Activated CD4-positive, alpha-beta T cell treated with anti-CD3 and anti-CD28 coated beads, Interleukin-2, amount 10 ng/mL, durations not matched to agents 7 days and 5 days (primary cell): ENCODE measurements around the gene PTTG1. TPM values are rescaled to one million over a fixed set of nuclear protein-coding genes. Genes with fewer than 3 reads are reported as not detected.
"Not testable (repeated sequence)": the region's sequence is repeated elsewhere in the genome, so short reads cannot be mapped to it uniquely, and the experiment has no call there.

Experiments used
- CTCF ChIA-PET: fragments of 350-600 bp; sonication (Branson Sonifier 250); formaldehyde crosslinking; loops from one replicate; lab custom pipeline; 2021; ENCODE audit warnings: antibody characterized with exemption; lab: Charles Lee
- POLR2A ChIA-PET: fragments of 350-600 bp; sonication (Branson Sonifier 250); formaldehyde crosslinking; loops from one replicate; lab custom pipeline; 2021; ENCODE audit warnings: antibody characterized with exemption; lab: Charles Lee
- DNase-seq: peaks from one replicate; pipeline ENCODE4 v3.0.0-alpha.2; 2020
- H3K27ac Mint-ChIP-seq: one replicate; pipeline ENCODE4 v1.8.0; 2021; ENCODE audit warnings: mild to moderate bottlenecking, moderate library complexity, mixed read lengths
- H3K27me3 Mint-ChIP-seq: one replicate; pipeline ENCODE4 v1.8.0; 2021; ENCODE audit warnings: mixed read lengths
- H3K36me3 Mint-ChIP-seq: one replicate; pipeline ENCODE4 v1.8.0; 2021; ENCODE audit warnings: low read depth, mixed read lengths
- H3K4me1 Mint-ChIP-seq: one replicate; pipeline ENCODE4 v1.8.0; 2021; ENCODE audit warnings: mixed read lengths
- H3K4me3 Mint-ChIP-seq: one replicate; pipeline ENCODE4 v1.8.0; 2021; ENCODE audit warnings: mild to moderate bottlenecking, moderate library complexity, mixed read lengths
- H3K9me3 Mint-ChIP-seq: one replicate; pipeline ENCODE4 v1.8.0; 2021; ENCODE audit warnings: mixed read lengths
- total RNA-seq, 2 experiments: library from RNA; stranded (reverse); gene quantifications; one replicate each; pipeline ENCODE4 v1.2.3, GENCODE V29; 2021

PTTG1 gene
- total RNA-seq, 2 experiments from 2014 or later, result 160 to 189 TPM

DNA sequence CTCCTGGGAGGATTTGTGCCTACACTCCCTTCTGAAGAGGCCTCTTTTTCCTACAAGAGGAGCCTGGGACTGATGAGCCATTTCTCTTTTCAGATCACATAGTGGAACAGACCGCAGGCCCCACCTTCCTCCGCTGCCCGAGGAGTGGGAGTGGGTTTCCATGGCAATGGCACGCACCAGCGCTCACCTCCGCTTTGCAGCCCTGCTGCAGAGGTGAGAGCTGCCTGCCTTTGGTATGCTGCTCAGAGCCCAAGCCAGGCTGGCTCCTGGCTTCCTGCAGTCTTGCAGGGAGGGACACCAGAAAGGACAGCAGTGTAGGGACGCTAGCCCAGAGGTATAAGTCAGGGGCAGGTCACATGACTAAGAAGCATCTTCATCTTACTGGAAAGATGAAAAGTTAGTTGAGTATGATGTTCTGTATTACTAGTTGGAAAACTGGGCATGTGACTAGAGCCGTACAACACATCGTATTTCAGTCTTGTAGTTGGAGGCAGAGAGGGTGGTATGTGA is 12.4 kb downstream of the PTTG1 start:
- Mint-ChIP-seq H3K4me3 (no peak overlapping the region), H3K9me3 (no peaks in the 10 kb centered on the region), H3K27ac (no peak overlapping the region), H3K27me3 (peaks cover 5% of the 10 kb centered on the region), H3K36me3 (peaks cover 7% of the 10 kb centered on the region), H3K4me1 (peaks cover 12% of the 10 kb centered on the region)
- POLR2A ChIA-PET, result no interaction called here
- CTCF ChIA-PET, result interaction anchor here (1.1 kb wide), 1 partner anchor 27 kb away, joined by 3 read pairs; no protein-coding TSS in a partner anchor
- no peak for DNase-seq

GRCh38 chr5:160435532-160435931 is 13.9 kb downstream of the PTTG1 start:
- no peak for DNase-seq
- peaks cover 5% of the 10 kb centered on the region for H3K27me3 Mint-ChIP-seq
- H3K27ac Mint-ChIP-seq, result no peak overlapping the region
- ChIA-PET POLR2A (no interaction called here), CTCF (interaction anchor here (0.6 kb wide), 2 partner anchors 190 to 290 kb away, joined by 3 read pairs; no protein-coding TSS in a partner anchor)
- no peaks in the 10 kb centered on the region for H3K36me3 Mint-ChIP-seq
- no peaks in the 10 kb centered on the region for H3K9me3 Mint-ChIP-seq
- H3K4me3 Mint-ChIP-seq, result no peak overlapping the region
- peaks cover 20% of the 10 kb centered on the region for H3K4me1 Mint-ChIP-seq

DNA sequence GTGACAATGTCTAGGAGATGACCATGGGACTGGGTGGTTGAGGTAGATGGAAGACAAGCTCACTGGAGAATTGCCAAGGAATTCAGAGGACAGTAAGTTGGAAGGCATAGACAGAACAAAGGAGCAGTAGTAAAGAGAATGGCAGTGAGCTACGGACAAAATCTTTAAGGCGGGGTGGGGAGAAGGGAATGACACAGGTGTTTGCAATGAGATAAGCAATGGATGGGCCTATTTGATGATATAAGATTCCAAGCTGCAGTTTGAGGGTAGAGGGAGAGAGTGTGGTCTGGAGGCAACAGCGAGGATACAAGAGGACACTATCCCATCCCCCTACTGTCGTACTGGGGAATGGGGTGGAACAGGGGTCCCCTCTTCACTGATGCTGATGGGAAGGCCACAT is 14.4 kb downstream of the PTTG1 start:
- ChIA-PET CTCF (interaction anchor here (0.6 kb wide), 2 partner anchors 191 to 290 kb away, joined by 3 read pairs; no protein-coding TSS in a partner anchor), POLR2A (no interaction called here)
- H3K4me1 Mint-ChIP-seq, result peaks cover 24% of the 10 kb centered on the region

DNA sequence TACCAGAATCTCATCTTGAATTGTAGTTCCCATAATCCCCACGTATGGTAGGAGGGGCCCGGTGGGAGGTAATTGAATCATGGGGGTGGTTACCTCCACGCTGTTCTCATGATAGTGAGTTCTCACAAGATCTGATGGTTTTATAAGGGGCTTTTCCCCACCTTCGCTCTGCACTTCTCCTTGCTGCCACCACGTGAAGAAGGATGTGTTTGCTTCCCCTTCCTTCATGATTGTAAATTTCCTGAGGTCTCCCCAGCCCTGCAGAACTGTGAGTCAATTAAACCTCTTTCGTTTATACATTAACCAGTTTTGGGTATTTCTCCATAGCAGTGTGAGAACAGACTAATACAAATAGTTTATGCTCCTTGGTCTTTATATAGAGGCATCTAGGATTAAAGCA is 15.0 kb downstream of the PTTG1 start:
- H3K4me3 Mint-ChIP-seq, POLR2A ChIA-PET, H3K9me3 Mint-ChIP-seq, H3K27ac Mint-ChIP-seq, DNase-seq, H3K36me3 Mint-ChIP-seq, CTCF ChIA-PET, H3K27me3 Mint-ChIP-seq: not testable (repeated sequence)
- peaks cover 31% of the 10 kb centered on the region for H3K4me1 Mint-ChIP-seq

More for the DNA sequence above, 14.4 kb downstream of the PTTG1 start:
- no peak overlapping the region for H3K4me3 Mint-ChIP-seq
- peaks cover 5% of the 10 kb centered on the region for H3K27me3 Mint-ChIP-seq
- no peaks in the 10 kb centered on the region for H3K36me3 Mint-ChIP-seq
- H3K27ac Mint-ChIP-seq, result no peak overlapping the region
- H3K9me3 Mint-ChIP-seq, result no peaks in the 10 kb centered on the region
- no peak for DNase-seq

DNA sequence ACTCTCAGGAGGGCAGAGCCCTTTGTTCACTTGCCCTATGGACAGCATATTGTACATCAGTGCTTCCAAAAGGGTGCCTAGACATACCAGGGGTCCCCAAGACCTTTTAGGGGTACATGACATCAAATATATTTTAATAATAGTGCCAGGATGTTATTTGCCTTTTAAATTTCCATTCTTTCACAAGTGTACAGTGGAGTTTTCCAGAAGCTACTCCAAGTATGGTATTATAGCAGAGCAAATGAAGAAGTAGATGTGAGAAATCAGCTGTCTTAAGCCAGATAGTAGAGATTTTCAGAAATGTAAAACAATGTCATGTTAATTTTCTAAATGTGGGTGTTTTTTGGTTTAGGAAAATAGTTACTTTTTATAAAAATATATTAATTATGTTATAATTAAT is 15.6 kb downstream of the PTTG1 start:
- Mint-ChIP-seq H3K36me3 (no peaks in the 10 kb centered on the region), H3K27me3 (peaks cover 5% of the 10 kb centered on the region), H3K27ac (no peak overlapping the region), H3K4me1 (peaks cover 36% of the 10 kb centered on the region), H3K4me3 (no peak overlapping the region), H3K9me3 (no peaks in the 10 kb centered on the region)
- DNase-seq, result no peak
- ChIA-PET POLR2A (no interaction called here), CTCF (interaction anchor here (1.5 to 4.6 kb wide), 3 partner anchors 14 to 109 kb away, joined by 3 to 52 read pairs (median 32); partner anchors contain the start of gene PTTG1)

DNA sequence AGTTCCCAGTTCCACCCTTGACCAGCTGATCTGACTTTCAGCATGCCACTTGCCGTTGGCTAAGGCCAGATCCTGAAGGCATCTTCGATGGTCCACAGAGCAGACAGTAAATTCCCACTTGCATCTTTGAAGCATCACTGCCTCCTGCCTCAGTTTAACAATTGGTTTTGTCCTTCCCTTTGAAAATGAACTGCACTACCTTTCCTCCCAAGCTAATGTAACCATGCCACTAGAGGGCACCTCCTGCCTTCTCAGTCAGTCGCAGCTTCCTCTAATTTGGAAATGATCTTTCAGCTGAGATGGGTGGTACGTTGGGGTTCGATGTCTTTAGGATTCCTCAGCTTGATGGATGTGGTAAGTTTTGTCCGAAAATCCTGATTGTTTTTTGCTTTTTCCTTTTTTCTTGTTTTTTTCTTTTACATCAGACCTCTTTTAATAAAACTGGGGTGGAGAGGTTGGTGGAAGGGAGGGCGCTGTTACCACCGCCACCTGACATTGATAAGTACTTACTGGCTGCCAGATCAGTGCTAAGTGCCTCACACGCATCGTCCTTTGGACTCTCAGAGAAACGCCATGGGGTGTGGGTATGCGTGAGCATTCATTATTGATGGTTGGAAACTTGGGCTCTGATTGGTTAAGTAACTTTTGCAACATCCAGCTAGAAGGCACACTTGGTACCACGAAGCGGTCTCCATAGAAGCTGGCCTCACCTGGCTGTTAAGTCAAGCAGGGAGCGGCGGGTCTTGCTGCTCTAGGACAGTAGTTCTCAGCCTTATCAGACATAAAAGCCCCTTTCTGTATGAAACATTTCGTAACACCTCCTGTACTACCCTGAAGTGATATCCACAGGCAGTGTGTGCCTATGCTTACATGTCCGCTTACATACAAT is 16.9 kb downstream of the PTTG1 start:
- H3K4me1 Mint-ChIP-seq, result peaks cover 36% of the 10 kb centered on the region
- DNase-seq, result peak; percentile 74
- H3K4me3 Mint-ChIP-seq, result peak overlapping the region; percentile 73
- POLR2A ChIA-PET, result interaction anchor here (0.6 to 1.2 kb wide), 3 partner anchors 31 to 68 kb away, joined by 3 to 5 read pairs (median 3); no protein-coding TSS in a partner anchor
- peaks cover 5% of the 10 kb centered on the region for H3K27me3 Mint-ChIP-seq
- CTCF ChIA-PET, result interaction anchor here (0.6 to 5.7 kb wide), 37 partner anchors 10 to 1248 kb away, joined by 3 to 63 read pairs (median 4); partner anchors contain the start of genes PTTG1, SLU7 and TTC1
- H3K27ac Mint-ChIP-seq, result peak overlapping the region; percentile 74
- H3K36me3 Mint-ChIP-seq, result no peaks in the 10 kb centered on the region
- H3K9me3 Mint-ChIP-seq, result no peaks in the 10 kb centered on the region

DNA sequence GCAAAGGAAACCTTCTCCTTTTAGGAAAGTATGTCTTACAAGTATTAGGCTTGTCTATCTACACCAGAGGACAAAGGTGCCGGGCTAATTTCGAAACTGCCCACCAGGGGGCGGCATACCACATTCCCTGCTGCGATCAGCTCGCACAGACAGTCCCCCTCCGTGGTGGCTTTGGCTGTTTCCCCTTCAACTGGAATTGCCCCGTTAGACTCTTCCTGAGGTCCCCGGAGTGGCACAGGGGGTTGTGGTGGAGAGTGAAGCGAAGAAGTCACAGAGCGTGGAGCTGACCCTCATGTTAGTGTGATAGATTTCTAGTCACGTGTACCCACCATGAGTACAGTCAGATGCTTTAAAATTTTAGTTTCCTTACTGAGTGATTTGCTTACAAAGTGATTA is 17.5 kb downstream of the PTTG1 start:
- H3K36me3 Mint-ChIP-seq, result no peaks in the 10 kb centered on the region
- ChIA-PET CTCF (interaction anchor here (0.6 to 5.7 kb wide), 26 partner anchors 9 to 209 kb away, joined by 3 to 63 read pairs (median 6); partner anchors contain the start of genes PTTG1 and SLU7), POLR2A (interaction anchor here (1.1 kb wide), 1 partner anchor 31 kb away, joined by 3 read pairs; no protein-coding TSS in a partner anchor)
- H3K9me3 Mint-ChIP-seq, result no peaks in the 10 kb centered on the region
- H3K4me3 Mint-ChIP-seq, result peak overlapping the region; percentile 73
- peaks cover 5% of the 10 kb centered on the region for H3K27me3 Mint-ChIP-seq
- H3K4me1 Mint-ChIP-seq, result peaks cover 36% of the 10 kb centered on the region
- H3K27ac Mint-ChIP-seq, result peak overlapping the region; percentile 74
- peak; percentile 87 for DNase-seq

GRCh38 chr5:160441311-160441781 is 19.7 kb downstream of the PTTG1 start:
- H3K9me3 Mint-ChIP-seq, result no peaks in the 10 kb centered on the region

DNA sequence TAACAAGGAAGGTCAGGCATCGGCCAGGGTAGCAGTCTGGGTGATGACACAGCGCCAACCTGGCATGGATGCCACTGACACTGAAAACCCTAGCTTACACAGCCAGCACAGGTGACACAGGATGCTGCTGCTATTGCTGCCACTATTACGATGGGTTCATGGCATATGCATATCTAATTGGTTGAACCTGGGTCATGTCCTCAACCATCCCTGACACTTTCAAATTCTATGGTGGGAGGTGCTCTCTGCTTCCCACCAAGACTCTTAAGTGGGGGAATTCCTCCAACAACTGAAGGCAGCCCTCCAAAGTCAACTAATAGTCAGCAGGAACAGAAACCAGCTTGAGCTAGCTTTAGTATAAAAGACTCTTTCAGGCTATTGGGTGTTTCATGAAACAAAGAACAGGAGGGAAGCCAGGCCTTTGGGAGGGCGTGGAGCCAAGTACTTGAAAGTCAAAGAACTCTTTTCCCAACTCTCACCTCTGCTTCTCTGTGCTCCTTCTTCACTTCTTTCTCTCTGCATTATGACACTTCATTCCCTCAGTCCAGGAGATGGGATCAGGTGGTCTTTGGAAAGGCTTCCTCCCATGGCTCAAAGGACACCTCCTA is 21.3 kb downstream of the PTTG1 start:
- H3K9me3 Mint-ChIP-seq, result no peaks in the 10 kb centered on the region
- no peaks in the 10 kb centered on the region for H3K36me3 Mint-ChIP-seq
- ChIA-PET POLR2A (no interaction called here), CTCF (interaction anchor here (0.9 to 5.7 kb wide), 4 partner anchors 10 to 30 kb away, joined by 3 to 63 read pairs (median 4); no protein-coding TSS in a partner anchor)
- H3K4me1 Mint-ChIP-seq, result peaks cover 33% of the 10 kb centered on the region
- H3K4me3 Mint-ChIP-seq, result no peak overlapping the region
- DNase-seq, result no peak
- H3K27ac Mint-ChIP-seq, result no peak overlapping the region
- H3K27me3 Mint-ChIP-seq, result no peaks in the 10 kb centered on the region

More at GRCh38 chr5:160441311-160441781, 19.7 kb downstream of the PTTG1 start:
- Mint-ChIP-seq H3K4me1 (peaks cover 36% of the 10 kb centered on the region), H3K4me3 (no peak overlapping the region), H3K27me3 (no peaks in the 10 kb centered on the region), H3K36me3 (no peaks in the 10 kb centered on the region), H3K27ac (peak overlapping the region; percentile 1)
- POLR2A ChIA-PET, result no interaction called here
- CTCF ChIA-PET, result interaction anchor here (0.5 to 5.7 kb wide), 6 partner anchors 12 to 52 kb away, joined by 3 to 63 read pairs (median 12); partner anchors contain the start of gene PTTG1
- DNase-seq, result no peak

GRCh38 chr5:160444407-160444806 is 22.8 kb downstream of the PTTG1 start:
- no peaks in the 10 kb centered on the region for H3K27me3 Mint-ChIP-seq
- no peaks in the 10 kb centered on the region for H3K36me3 Mint-ChIP-seq
- H3K4me1 Mint-ChIP-seq, result peaks cover 22% of the 10 kb centered on the region
- no peak overlapping the region for H3K27ac Mint-ChIP-seq
- POLR2A ChIA-PET, result no interaction called here
- no peak overlapping the region for H3K4me3 Mint-ChIP-seq
- CTCF ChIA-PET, result no interaction called here
- no peaks in the 10 kb centered on the region for H3K9me3 Mint-ChIP-seq
- no peak for DNase-seq

- peaks cover 21% of the 10 kb centered on the region for H3K4me1 Mint-ChIP-seq
- no peaks in the 10 kb centered on the region for H3K9me3 Mint-ChIP-seq
- no peak overlapping the region for H3K27ac Mint-ChIP-seq
- peaks cover 3% of the 10 kb centered on the region for H3K36me3 Mint-ChIP-seq
- no peak overlapping the region for H3K4me3 Mint-ChIP-seq
- no peak for DNase-seq
- ChIA-PET POLR2A (no interaction called here), CTCF (no interaction called here)
- H3K27me3 Mint-ChIP-seq, result no peaks in the 10 kb centered on the region
Measured at GRCh38 chr5:160445132-160445531, 23.5 kb downstream of the PTTG1 start.

GRCh38 chr5:160445751-160446150 is 24.1 kb downstream of the PTTG1 start:
- Mint-ChIP-seq H3K27me3 (no peaks in the 10 kb centered on the region), H3K36me3 (peaks cover 3% of the 10 kb centered on the region), H3K27ac (no peak overlapping the region), H3K4me3 (no peak overlapping the region), H3K4me1 (peaks cover 21% of the 10 kb centered on the region), H3K9me3 (no peaks in the 10 kb centered on the region)
- CTCF ChIA-PET, result no interaction called here
- POLR2A ChIA-PET, result no interaction called here
- no peak for DNase-seq
